GM19193 (cell line): Measurements from ENCODE around the gene ARID4B.

Source experiments
- POLR2A ChIP-seq: IDR thresholded peaks from 4 replicates; pipeline ENCODE4 v1.6.1; 2011; ENCODE audit not compliant: insufficient read depth, insufficient read length; ENCODE audit errors: extremely low read depth

Gene ARID4B

GRCh38 chr1:235124665-235125064 lies 203.3 kb downstream of the ARID4B start:
- no peak for TF ChIP-seq POLR2A

- TF ChIP-seq POLR2A, result no peak
Measured at GRCh38 chr1:235124111-235124510, 203.9 kb downstream of the ARID4B start.

GRCh38 chr1:235122348-235122747 lies 205.6 kb downstream of the ARID4B start:
- TF ChIP-seq POLR2A, result no peak
